Upper lobe of right lung (tissue), 1 donor: ENCODE measurements around the gene MAN1C1. TPM values are rescaled to one million over a fixed set of nuclear protein-coding genes. Genes with fewer than 3 reads are reported as not detected.
"Not testable (repeated sequence)": the region's sequence is repeated elsewhere in the genome, so short reads cannot be mapped to it uniquely, and the experiment has no call there.

Experiments used
- ATAC-seq: fragments of 200-7000 bp; cut with Tn5 transposase; one replicate; pipeline ENCODE4 v1.9.1; 2020; ENCODE audit warnings: mild to moderate bottlenecking, moderate library complexity
- DNase-seq: peaks from one replicate; pipeline ENCODE4 v3.0.0-alpha.2; 2020
- H3K27ac ChIP-seq: fragments of 200-600 bp; one replicate; pipeline ENCODE4 v1.8.0; 2022
- H3K27me3 ChIP-seq: fragments of 200-600 bp; one replicate; pipeline ENCODE4 v1.8.0; 2022; ENCODE audit warnings: mild to moderate bottlenecking
- H3K36me3 ChIP-seq: fragments of 200-600 bp; one replicate; pipeline ENCODE4 v1.8.0; 2022
- H3K4me1 ChIP-seq: fragments of 200-600 bp; one replicate; pipeline ENCODE4 v1.8.0; 2022
- H3K4me3 ChIP-seq: fragments of 200-600 bp; one replicate; pipeline ENCODE4 v1.8.0; 2022; ENCODE audit warnings: mild to moderate bottlenecking
- H3K9me3 ChIP-seq: fragments of 200-600 bp; one replicate; pipeline ENCODE4 v1.8.0; 2022
- intact Hi-C: fragments of 100-400 bp; cut with DNase I; formaldehyde crosslinking; loops from one replicate; pipeline ENCODE4 v1.11.0; 2022
- total RNA-seq: library from RNA; stranded (reverse); fragmentation: NEBNext Ultra II Directional; extraction: Animal tissue kit (Norgen Biotek cat#: 25700); gene quantifications from one replicate; pipeline ENCODE4 v1.2.1, GENCODE V29; 2021
- TF ChIP-seq, protein P1 (sequence below): fragments of 200-600 bp; IDR thresholded peaks from one replicate; pipeline ENCODE4 v1.8.0; 2022; ENCODE audit warnings: antibody characterized with exemption
- donor health status: DM: no; HTN: yes; CAD: no; lungs with severe emphysema.

MAN1C1 gene
- total RNA-seq, 1 donor from 2014 or later = 19.7 TPM

DNA sequence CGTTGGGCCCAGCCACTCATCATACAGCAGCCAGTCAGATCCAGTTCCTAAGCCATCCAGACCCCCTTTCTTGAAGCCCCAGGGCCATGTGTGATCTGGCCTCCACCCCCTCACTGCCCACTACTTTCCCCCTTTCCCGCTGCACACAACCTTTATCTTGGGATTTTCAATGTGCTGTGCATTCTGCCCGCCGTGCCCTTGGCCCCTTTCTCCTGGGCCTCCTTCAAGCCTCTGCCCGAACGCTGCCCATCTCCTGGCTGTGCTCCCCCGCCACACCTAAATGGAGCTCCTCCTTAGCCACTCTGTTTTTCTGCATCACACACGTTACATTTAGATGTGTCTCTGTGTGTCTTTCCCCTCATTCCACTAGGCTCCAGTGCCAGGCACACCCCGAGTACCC, 116.7 kb downstream of the MAN1C1 start:
- TF ChIP-seq, protein P1, sequence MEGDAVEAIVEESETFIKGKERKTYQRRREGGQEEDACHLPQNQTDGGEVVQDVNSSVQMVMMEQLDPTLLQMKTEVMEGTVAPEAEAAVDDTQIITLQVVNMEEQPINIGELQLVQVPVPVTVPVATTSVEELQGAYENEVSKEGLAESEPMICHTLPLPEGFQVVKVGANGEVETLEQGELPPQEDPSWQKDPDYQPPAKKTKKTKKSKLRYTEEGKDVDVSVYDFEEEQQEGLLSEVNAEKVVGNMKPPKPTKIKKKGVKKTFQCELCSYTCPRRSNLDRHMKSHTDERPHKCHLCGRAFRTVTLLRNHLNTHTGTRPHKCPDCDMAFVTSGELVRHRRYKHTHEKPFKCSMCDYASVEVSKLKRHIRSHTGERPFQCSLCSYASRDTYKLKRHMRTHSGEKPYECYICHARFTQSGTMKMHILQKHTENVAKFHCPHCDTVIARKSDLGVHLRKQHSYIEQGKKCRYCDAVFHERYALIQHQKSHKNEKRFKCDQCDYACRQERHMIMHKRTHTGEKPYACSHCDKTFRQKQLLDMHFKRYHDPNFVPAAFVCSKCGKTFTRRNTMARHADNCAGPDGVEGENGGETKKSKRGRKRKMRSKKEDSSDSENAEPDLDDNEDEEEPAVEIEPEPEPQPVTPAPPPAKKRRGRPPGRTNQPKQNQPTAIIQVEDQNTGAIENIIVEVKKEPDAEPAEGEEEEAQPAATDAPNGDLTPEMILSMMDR = no peak
- intact Hi-C loops = no loop called here
- DNase-seq = peak; percentile 35
- Histone ChIP-seq H3K9me3 (no peaks in the 10 kb centered on the region), H3K27me3 (no peaks in the 10 kb centered on the region), H3K27ac (no peak overlapping the region), H3K4me3 (no peak overlapping the region), H3K36me3 (no peaks in the 10 kb centered on the region), H3K4me1 (peaks cover 29% of the 10 kb centered on the region)
- ATAC-seq = no peak

DNA sequence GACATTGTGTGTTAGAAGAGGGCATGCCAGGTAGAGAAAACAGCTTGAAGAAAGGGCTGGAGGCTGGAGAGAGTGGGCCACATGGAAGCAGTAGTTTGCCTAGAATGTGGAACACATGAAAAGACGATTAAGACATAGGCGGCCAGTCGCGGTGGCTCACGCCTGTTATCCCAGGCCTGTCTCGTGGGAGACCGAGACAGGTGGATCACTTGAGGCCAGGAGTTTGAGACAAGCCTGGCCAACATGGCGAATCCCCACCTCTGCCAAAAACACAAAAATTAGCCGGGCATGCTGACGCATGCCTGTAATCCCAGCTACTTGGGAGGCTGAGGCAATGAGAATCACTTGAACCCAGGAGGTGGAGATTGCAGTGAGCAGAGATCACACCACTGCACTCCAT, 118.4 kb downstream of the MAN1C1 start:
- H3K9me3 ChIP-seq, H3K27me3 ChIP-seq, H3K4me3 ChIP-seq, H3K36me3 ChIP-seq, intact Hi-C loops, H3K27ac ChIP-seq, ATAC-seq: not testable (repeated sequence)
- peak; percentile 21 for DNase-seq
- H3K4me1 ChIP-seq = peaks cover 26% of the 10 kb centered on the region

DNA sequence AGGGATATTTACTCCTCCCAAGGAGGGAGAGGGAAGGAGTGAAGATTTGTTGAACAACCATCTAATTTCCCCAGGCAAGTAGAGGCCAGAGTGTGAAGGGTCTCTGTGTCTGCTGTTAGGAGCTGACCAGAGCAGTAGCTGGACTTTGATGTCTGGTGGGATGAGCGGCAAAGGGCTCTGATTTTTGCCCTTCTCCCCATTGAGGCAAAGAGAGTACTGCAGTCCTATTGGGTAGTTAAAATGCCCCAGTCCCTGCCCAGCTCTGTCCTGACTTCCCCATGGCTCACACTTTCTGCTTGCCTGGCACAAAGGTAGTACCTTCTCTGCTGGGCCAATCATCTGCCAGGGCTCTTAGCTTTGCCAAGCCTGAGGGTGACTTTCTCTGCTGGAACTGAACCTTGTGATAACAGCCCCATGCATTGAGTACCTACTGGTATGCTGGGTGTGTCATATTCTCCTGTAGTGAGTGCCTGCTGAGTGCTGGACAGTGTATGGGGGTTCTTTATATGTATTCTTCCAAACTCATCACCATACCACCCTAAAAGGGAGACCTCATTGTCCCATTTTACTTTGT, 119.5 kb downstream of the MAN1C1 start:
- Histone ChIP-seq H3K27me3 (no peaks in the 10 kb centered on the region), H3K36me3 (no peaks in the 10 kb centered on the region), H3K27ac (no peak overlapping the region), H3K9me3 (no peaks in the 10 kb centered on the region), H3K4me1 (peaks cover 18% of the 10 kb centered on the region), H3K4me3 (no peak overlapping the region)
- TF ChIP-seq, protein P1 = no peak
- DNase-seq (peak; percentile 25), ATAC-seq (peak; percentile 59)
- intact Hi-C loops = no loop called here

DNA sequence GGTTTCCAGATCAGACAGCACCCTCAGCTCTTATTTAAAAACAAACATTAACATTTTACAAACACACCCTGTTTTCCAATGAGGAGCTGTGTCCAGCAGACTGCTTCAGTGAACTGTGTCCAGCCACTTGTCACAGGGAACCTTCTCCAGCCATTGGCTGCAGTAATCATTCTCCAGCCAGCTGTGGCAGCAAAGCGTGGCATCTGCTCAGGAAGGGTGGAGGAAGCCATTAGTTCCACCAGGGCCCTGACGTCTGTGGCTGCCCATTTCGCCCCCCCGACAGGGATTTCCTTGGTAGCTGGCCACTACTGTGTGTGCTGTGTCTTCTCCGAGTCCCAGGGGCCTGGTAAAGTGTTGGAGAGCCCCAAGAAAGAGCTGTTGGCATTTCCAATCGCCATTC, 120.5 kb downstream of the MAN1C1 start:
- no peaks in the 10 kb centered on the region for H3K9me3 ChIP-seq
- no peak overlapping the region for H3K4me3 ChIP-seq
- ATAC-seq = peak; percentile 35
- H3K36me3 ChIP-seq = no peaks in the 10 kb centered on the region
- H3K27me3 ChIP-seq = no peaks in the 10 kb centered on the region
- intact Hi-C loops = no loop called here
- peaks cover 13% of the 10 kb centered on the region for H3K4me1 ChIP-seq
- DNase-seq = peak; percentile 59
- no peak overlapping the region for H3K27ac ChIP-seq
- TF ChIP-seq, protein P1 = no peak

DNA sequence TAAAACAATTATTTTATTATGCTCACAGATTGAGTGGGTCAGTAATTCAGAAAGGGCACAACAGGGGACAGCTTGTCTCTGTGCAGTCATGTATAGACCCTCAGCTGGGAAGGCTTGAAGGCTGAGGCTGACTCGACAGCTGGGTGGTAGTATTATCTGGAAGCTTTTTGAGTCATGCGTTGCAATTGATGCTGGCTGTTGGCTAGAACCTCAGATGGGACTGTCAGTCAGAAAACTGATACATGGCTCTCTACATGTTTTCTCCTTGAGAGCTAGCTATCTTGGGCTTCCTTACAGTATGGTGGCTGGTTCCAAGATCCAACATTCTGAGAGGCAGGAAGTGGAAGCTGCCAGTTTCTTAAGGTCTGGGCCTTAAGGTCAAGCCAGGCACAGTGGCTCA, 121.9 kb downstream of the MAN1C1 start:
- Histone ChIP-seq H3K9me3 (no peaks in the 10 kb centered on the region), H3K4me3 (no peak overlapping the region), H3K27me3 (no peaks in the 10 kb centered on the region), H3K36me3 (no peaks in the 10 kb centered on the region), H3K4me1 (peaks cover 19% of the 10 kb centered on the region), H3K27ac (no peak overlapping the region)
- TF ChIP-seq, protein P1 = no peak
- DNase-seq = peak; percentile 6
- intact Hi-C loops = no loop called here
- ATAC-seq = no peak

DNA sequence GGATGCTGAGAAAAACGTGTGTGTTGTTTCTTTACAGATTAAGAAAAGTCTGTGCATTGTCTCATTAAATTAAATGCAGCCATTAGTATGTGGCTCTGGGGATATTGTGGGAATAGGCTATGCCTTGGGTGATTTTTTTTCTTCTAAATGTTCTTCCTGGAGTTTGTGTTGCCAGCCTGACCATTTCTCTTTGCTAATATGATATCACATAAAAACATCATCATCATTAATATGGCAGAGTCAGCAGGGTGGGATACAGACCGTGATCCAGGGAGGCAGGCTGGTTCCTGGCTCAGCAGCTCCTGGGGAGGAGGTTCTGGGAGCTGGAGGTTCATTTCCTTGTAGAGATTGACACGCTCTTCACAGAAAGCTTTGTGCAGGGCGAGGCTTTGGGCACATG, 122.8 kb downstream of the MAN1C1 start:
- Histone ChIP-seq H3K36me3 (no peaks in the 10 kb centered on the region), H3K9me3 (no peaks in the 10 kb centered on the region), H3K27ac (no peak overlapping the region), H3K27me3 (no peaks in the 10 kb centered on the region), H3K4me3 (no peak overlapping the region), H3K4me1 (peaks cover 28% of the 10 kb centered on the region)
- intact Hi-C loops = no loop called here
- ATAC-seq (no peak), DNase-seq (no peak)
- TF ChIP-seq, protein P1 = no peak
